Gastroesophageal sphincter (tissue), 3 donors: ENCODE results near the gene SPTBN2.
A peak's percentile ranks its signal among the peaks of the same experiment; 100 is the strongest.

Experiments
- CTCF ChIP-seq, 4 experiments: fragments of 200-600 bp in 2 of 4; fragments of 450-650 bp in 2 of 4; sonication (generic) in 1 of 4; IDR thresholded peaks; one replicate each; pipeline ENCODE4 v1.5.1; 2017 to 2019; ENCODE audit warnings: antibody characterized with exemption in 4 of 4, mild to moderate bottlenecking in 2 of 4, moderate library complexity in 2 of 4
- EP300 ChIP-seq: sonication (generic); formaldehyde crosslinking; IDR thresholded peaks from one replicate; pipeline ENCODE4 v1.6.1; 2017; ENCODE audit warnings: antibody characterized with exemption, mild to moderate bottlenecking
- POLR2A ChIP-seq, 2 donors: fragments of 450-650 bp; IDR thresholded peaks; one replicate each; pipeline ENCODE4 v1.6.1; 2017; ENCODE audit warnings: antibody characterized with exemption in 2 of 2, mild to moderate bottlenecking in 2 of 2, moderate library complexity in 1 of 2

GRCh38 chr11:66638177-66639065 lies 90.6 kb downstream of the SPTBN2 start, which contains the start of gene RBM4:
- TF ChIP-seq POLR2A (IDR thresholded peaks at IDR 0.05) (peak; percentile 85 to 88), CTCF (IDR thresholded peaks at IDR 0.05) (peak in 2 of 4 experiments; percentile 19 to 24), EP300 (no peak)
